HepG2 (cell line): ENCODE results near the gene SPATA13.

ENCODE experiments used
- ZMAT3 ChIP-seq: sonication (generic); formaldehyde crosslinking; conservative IDR thresholded peaks from 2 replicates; pipeline ENCODE4 v1.7.0; 2021; ENCODE audit warnings: missing genetic modification reagents
- ZNF431 ChIP-seq: sonication (generic); formaldehyde crosslinking; IDR thresholded peaks from 2 replicates; pipeline ENCODE4 v1.9.0; 2022; ENCODE audit warnings: missing genetic modification reagents, low read depth, mild to moderate bottlenecking, borderline replicate concordance
- ZNF510 ChIP-seq: sonication (generic); formaldehyde crosslinking; IDR thresholded peaks from 2 replicates; pipeline ENCODE4 v1.4.0; 2020; ENCODE audit warnings: low read depth, mild to moderate bottlenecking, missing genetic modification reagents
- TF ChIP-seq, protein P1 (sequence below): IDR thresholded peaks from 2 replicates; pipeline ENCODE4 v1.6.1; 2012; ENCODE audit warnings: inconsistent platforms

DNA sequence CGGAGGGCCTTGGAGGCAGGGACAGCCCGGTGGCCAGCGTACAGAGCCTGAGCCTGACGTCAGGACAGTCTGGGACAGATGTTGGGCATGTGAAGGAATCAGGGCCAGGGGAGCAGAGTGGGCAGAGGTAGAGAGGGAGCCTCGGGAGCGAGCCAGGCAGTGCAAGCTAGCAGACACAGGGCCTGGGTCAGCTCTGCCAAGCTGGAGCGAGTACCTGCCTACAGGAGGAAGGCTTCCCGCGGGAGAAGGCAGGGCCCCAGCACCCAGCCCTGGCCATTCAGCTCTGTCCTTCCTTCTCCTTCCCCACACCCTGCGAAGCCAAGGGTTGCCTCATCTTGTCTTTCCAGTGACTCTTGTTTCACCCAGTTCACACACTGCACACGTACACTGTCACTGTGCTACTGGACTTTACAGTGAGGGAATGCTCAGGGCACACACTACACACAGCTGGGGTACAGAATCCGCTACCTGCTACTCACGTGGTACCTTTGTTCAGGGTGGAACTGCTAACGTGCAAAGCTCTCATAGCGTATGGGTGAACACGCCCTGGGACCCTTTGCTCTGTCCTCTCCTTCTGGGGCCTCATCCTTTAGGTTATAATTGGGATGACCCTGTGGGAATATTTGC, 139.1 kb downstream of the SPATA13 start:
- TF ChIP-seq ZNF510 (CRISPR knock-in tag) = no peak
- no peak for TF ChIP-seq ZNF431
- TF ChIP-seq, protein P1, sequence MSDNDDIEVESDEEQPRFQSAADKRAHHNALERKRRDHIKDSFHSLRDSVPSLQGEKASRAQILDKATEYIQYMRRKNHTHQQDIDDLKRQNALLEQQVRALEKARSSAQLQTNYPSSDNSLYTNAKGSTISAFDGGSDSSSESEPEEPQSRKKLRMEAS = no peak
- TF ChIP-seq ZMAT3 (CRISPR knock-in tag) = no peak
